HG03460 (cell line): ENCODE data around the gene MINDY4.

Source experiments
- ATAC-seq: cut with Tn5 transposase; IDR thresholded peaks from one replicate; pipeline ENCODE4 v1.9.1; 2021; ENCODE audit not compliant: unreplicated experiment

MINDY4 gene

DNA sequence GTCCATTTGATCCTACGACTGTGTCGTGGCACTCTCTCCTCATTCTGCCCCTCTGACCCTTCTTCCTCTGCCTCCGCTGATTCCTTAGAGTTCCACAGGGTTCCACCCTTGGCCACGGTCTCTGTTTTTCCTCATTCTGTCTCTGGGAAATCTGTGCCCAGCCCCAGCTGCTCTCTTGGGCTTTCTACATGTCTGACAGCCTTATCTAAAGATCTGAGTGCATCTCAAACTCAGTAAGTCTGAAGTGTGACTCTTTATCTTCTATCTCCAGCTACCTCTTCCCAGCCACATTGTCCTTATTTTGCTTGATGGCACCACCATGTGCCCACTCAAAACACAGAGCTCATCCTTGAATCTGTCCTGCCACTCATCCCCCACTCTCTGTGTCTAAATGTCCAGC, 78.3 kb downstream of the MINDY4 start:
- no peak for ATAC-seq

DNA sequence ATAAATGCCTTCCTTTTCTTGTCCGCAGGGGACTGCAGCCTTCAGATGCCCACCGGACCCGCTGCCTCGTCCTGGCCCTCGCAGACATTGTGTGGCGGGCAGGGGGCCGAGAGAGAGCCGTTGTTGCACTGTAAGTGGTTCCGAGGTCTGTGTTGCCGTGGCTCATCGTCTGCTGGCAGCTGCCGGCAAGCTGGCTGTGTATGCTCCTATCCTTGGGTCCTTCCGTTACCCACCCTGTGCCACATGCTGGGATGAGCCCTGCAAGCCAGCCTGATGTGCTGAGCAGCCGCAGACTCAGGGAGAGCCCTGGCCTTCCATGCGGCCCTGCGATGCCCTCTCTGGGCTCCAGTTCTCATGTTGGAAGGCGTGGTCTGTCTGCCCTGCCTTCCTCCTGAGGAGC, 79.2 kb downstream of the MINDY4 start:
- no peak for ATAC-seq

DNA sequence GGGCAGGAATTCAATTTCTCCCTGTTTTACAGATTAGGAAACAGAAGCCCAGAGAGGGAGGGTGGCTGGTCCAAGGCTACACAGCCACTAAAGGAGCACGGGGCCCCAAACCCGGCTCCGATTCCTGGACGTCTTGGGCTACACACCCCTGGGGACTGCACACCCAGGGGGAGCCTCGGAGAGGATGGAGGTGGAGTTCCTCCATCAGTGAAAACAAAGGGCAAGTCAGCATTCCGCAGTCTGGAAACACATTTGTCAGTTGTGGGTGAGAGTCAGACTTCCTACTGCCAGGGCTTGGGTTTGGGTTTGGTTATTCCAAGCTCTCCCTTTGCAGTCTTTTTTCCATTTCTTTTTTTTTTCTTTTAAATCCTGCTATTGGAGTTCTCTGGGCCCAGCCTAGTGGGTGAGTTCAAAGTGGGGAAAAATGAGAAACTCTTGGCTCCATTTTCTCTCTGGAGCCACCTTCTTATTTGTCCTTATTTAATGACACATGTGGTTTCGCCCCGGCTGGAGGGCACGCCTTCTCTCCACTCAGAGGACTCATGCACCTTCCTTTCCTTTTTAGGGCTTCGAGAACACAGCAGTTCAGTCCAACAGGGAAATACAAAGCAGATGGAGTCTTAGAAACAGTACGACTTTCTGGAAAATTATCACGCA, 80.6 kb downstream of the MINDY4 start:
- no peak for ATAC-seq

DNA sequence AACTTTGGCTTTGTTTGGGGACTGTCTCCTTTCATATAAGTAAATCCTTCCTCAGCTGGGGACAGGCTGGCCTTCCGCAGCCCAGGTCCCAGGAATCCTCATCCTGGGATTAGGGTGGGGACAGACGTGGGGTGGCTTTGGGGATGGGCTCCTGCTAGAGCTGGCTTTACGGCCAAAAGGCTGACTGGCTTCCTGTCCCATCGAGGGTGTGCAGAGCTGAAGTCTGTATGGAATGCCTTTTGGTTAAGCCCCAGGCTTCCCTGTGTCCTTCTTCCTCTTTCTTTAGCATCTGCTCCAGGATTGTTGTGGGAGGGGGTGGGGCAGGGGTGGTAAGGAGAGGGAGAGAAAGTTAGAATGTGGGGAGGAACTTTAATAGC, 81.1 kb downstream of the MINDY4 start:
- no peak for ATAC-seq

DNA sequence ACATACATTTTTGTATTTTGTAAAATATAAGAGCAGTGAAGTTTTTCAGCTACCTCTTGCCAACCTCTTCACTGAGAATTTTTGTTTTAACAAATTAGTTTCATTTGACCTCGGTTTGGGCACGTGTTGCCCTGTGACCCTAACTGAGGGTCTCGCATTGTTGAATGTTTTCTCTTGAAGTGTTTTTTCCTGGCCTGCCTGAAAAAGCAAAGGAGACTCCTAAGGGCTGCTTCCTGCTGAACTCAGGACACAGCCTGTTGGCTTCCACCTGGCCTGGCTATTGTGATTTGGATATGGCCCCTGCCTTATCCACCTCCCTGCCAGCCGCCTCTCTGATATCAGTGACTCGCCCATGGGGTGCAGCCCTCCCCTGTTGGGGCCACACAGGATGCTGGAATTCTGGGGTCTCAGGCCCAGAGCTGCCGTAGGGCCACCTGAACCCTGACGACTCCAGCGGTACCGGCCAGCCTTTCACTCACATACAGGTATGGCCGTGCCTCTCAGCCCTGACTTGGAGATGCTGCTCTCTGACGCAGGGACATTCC, 81.6 kb downstream of the MINDY4 start:
- no peak for ATAC-seq

DNA sequence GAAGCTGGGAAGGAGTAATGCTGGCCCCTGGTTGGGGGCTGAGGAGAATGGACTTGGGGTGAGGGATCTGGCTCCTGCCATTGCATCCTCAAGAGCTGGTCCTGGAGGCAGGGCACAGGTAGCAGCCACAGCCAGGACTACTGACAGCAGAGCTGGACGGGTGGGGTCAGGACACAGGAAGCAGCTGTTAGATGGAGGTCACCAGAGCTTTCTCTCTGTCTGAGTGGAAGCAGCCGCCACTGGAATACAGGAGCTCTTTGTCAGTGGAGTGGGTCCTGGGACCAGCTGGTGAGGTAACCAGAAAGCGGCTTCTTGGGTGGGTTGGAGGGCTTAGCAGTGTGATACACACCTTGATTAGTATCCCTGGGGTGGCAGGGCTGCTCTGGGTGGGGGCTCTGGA, 82.4 kb downstream of the MINDY4 start:
- ATAC-seq = no peak

DNA sequence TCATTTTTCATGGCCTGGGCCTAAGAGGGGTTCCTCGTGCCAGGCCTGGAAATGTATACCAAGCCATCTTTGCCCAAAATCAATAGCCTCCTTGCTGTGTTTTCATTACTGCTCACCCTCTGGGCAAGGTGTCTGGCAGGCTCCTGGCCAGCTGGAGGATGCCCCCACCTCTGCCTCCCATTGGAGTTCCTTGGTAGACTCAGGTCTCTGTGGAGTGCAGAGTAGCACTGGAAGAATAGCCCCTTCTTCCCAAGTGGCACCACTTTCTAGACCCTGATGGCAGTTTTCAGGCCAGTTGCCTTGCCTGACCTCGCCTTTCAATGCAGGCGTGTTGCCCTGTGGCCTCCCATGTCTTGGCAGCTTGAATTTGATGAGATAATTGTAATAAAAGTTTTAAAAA, 84.7 kb downstream of the MINDY4 start:
- ATAC-seq = no peak

DNA sequence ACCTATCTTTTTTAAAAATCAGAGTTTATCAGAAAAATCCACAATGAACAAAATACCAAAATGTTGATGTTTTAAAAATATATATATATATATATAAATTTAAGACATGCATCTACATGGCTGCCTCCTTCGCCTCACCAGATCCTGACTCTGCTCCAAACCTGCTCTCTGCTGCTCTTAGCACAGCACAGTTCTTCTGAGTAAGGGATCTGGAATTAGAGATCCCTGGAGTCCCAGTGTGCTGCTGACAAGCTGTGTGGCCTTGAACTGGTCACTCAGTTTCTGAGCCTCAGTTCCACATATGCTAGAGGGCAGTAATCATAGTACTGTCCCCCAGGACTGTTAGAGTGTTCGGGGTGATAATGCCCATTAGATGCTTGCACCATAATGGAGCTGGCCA, 87.4 kb downstream of the MINDY4 start:
- no peak for ATAC-seq

DNA sequence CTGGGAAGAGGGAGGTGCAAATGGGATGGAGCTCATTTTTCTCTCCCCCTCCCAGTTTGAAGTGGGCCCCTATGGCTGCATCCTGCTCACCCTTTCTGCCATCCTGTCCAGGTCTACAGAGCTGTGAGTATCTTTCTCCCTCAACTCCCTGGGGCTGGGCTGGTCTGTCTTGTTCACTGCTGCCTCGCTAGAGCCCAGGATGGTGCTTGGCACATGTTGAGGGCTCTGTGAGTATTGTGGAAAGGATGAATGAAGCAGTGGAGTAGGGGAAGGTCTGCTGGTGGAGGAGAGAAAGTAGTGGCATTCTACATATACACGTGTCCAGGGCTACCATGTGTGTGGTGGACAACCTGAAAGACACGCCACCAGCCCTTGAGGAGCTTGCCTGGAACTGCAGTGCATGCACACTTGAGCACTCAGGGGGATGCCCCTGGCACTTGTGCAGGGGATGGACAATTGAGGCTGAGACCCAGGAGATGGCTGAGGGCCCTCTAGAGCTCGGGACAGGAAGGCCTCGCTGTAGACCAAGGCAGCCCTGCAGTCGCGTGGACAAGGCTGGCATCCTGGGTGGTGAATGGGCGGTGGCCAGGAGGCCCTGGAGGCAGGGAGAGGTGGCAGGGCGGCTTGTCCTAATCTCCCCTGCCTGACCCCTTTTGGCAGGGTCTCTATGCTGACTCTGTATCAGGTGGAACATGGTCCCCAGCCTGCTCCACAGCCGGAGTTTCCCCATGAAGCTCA, 88.2 kb downstream of the MINDY4 start:
- ATAC-seq = no peak

DNA sequence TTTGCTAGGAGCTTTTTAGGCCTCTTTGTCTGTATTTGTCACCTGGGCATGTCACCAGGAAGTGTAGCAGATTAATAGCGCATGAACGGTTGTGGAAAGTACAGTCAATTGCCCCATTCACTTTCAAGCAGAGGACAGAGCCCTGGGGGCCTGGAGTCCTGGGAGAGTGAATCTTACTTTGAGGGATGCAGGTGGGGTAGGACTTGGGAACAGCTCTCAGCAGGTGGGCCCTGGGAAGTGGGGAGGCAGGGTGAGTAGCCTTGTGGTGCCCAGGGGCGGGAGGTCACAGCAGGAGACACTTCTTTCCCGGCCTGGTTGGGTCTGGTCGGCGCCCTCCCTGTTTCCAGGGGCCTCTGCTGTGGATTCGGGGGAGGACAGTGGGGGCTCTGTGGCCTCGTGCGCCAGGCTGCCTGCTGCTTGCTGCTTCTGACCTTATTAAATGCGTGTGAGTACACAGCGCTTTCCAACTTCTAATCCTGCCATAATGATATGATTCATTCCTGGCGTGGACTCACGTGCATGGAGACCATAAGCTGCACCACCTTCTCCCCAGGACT, 88.8 kb downstream of the MINDY4 start:
- no peak for ATAC-seq

DNA sequence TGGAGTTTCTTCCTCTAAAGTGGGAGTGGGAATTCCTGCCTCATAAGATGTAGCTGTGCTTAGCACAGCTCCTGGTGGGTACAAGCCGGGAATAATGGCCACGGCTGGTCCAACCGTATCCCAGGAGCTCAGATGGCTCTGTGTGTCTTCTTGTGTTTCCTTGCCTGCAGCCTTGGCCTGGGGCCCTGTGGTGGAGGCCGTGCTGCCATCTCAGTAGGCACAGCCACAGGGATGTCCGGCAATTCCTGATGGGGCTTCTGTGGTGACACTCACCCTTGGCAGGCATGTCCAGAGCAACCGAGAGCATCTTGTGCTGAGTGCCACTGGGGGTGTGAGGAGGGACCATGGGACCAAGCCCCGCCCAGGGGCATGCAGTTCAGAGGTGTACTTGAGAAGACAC, 90.4 kb downstream of the MINDY4 start:
- no peak for ATAC-seq

DNA sequence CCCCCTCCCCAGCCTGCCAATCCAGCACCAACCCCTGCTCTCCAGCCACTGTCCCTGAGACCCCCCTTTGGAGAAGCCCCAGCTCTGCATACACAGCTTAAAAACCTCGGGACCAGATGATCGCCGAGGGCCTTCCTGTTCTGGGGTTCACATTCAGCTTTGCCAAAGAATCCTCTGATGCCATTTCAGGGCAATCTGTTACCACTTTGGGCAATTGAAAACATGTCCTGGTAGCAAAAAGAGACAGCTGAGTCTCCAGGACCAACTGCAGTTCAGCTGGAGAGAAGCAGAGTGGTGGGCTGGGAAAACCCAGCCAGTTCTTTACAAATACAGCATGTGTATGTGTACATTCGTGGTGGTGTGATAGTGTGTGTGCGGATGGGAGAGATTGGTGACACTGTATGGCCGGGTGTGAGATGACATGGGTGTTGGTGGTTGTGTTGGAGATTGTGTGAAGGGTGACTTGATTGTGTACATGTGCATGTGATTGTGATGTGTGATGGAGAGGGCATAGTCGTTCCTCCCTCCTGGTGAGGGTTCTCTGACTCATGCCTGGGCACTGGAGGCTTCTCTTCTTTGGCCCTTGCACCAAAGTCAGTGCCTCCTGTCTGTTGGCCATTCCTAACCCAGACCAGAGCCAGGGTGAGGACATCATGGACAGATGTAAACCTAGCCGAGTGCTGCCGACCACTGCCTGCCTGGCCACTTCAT, 91.9 kb downstream of the MINDY4 start:
- ATAC-seq = no peak

DNA sequence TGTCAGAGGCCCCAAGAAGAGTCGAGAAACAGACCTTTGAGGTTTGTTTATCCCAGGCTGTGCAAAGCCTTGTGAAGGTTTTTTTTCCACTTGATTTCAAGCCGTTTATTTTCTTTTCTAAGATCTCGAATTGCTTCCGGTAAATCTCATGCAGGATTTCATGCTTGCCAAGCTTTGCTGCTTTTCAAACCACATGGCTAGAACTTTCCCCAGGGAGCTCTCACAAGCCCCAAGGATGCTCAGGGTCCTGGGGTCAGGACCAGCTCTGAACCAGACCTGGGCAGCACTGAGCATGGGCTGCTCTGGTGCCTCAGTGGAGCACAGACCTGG, 92.5 kb downstream of the MINDY4 start:
- no peak for ATAC-seq

DNA sequence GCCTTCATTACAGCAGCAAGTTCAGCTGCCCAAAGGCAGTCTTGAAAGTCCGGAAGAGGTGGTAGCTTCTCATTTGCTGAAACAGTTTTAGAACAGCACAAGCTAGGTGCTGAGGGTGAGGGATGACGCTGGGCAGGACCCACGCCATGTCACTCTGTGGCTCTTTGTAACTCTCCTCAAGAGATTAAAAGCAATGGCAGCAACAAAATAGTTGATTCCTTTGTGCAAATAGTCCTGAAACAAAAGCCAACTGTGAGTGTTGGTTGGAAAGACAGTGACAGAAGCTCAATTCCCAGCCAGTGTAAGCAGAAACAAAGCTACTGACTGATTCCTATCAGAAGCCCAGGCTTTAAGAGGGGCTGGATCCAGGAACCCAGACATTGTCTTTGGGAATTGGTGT, 92.9 kb downstream of the MINDY4 start:
- no peak for ATAC-seq

DNA sequence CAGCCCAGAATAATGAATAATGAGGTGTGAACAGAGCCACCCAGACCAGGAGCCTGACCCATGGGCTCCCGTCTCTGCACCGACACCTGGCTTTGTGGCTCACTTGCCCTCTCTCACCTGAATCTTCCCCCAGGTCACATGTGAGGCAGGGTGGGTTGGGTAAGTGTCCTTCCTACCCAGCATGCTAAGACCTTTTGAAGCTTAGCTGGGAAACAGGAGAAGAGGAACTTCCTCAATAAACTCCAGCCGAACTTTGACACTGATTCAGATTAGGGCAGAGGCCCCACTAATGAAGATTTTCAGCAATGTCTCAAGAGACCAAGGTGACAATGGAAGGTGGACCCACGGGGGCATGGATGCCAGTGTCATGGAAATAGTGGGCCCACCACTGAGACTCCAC, 93.9 kb downstream of the MINDY4 start:
- no peak for ATAC-seq

DNA sequence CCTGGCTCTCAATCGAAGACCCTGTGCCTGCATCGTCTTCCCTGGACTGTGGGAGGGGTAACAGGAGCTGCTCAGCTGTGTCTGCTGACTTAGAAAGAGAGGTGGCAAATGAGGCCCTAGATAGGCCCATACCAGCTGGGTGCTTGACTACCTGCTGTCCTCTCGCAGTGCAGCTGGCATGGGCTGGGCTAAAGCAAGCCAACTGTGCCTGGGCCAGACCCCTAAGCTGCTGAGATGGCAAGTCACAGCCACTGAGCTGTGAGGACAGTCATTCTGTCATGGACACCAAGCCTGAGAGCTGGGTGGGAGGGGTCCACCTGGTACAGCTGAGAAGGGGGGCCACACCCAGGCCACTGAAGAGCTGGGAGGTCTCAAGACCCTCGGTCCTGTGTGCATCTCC, 94.6 kb downstream of the MINDY4 start:
- ATAC-seq = no peak

DNA sequence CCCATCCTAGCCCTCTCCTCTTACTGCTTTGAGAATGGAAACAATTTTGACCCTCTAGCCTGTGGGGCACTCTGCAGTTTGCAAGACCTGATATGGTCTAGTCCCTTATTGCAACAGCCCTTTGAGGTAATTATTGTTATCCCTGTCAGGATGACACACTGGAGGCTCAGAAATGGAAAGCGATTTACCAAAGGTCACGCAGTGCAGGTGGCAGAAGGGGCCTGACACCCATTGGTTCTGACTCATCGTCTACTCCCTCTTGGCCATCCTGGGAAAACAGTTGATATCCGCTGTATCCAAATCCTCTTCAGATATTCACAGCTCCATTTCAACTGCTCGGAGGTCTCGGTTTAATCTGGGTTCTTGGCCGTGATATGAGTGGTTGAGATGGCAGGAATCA, 95.7 kb downstream of the MINDY4 start:
- ATAC-seq = no peak

DNA sequence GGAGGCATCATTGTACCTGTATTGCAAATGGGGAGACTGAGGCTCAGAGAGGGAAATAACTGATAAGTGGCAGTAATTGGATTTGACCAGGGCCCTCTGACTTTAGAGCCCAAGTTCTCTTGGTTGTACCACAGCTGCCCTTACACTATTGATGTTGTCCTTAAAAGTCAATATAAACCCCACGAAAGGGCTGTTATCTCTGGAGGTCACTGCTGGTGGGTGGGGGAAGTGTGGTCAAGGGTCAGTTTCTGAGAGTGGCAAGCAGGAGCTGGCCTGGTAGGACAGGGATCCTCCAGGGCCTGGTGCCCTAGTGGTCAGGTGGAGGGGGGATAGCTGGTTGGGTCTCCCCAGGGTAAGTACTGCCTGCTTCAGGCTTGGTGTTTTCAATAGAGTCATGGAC, 96.3 kb downstream of the MINDY4 start:
- ATAC-seq = no peak

DNA sequence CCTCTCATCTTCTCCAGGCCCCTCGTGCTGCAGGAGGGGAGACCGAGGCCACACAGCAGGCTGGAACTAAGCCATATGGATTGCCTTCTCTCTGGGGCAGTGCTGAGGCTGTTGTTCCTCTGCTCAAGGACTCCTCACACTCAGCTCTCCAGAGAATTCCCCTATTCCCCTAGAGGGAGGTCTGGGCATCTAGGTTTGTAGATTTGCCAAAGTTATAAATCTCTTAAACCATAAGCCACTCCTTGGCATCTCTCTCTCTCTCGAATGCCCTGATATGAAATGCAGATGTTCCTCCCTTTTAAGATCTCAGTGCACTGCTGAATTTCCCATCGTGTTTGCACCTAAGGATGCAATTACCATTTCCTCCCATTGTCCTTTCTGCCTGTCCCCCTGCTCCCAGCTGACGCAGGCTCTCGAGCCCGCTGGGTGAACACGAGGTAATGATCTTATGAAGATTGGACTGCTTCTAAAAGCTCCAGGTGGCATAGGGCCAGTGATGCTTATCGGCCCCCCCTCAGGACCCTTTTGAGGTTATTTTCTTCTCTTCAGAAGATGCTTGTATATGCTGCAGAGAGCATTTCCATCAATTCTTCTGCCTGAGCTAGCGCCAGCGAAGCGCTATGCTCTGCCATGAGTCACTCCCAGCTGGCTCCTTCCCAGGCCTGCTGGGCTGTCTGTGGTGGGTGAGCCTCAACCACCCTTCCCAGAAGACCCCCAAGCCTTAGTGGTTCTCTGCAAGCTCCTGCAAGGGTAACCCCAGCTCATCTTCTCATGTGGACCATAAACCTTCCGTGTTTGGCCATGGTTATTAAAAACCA, 98.8 kb downstream of the MINDY4 start:
- ATAC-seq = no peak

DNA sequence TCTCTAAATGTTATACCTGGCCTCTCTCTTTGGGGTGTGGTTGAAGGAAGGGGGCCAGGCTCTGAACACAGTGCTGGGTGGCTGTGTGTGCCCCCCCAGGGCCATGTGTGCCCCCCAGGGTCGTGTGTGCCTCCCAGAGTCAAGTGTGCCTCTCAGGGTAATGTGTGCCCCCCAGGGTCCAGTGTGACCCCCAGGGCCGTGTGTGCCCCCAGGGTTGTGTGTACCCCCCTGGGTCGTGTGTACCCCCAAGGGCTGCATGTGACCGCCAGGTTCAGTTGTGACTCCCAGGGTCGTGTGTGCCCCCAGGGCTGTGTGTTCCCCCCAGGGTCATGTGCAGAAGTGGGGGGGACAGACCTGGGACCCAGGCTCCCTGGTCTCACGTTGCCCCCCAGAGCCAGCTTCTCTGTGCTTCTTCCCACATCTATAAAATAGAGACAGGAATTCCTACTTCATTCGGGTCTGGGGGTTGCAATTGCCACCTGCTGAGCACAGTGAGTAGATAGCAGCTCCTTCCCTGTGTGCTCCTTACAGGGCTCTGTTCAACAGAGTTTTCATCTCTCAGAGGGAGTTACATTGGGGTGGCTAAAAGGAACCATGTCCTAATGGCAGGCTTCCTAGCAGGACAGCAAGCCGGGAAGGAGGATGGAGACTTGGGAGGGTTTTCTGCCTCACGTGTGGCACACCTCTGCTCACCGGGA, 99.8 kb downstream of the MINDY4 start:
- ATAC-seq = no peak
